ENCODE measurements around the gene ZNF236.

- TF ChIP-seq POLR2A (IDR thresholded peaks at IDR 0.05) (no peak), CTCF (IDR thresholded peaks at IDR 0.05) (no peak)
Measured at GRCh38 chr18:76938619-76939018, 116.3 kb downstream of the ZNF236 start.

All from vagina (tissue), 2 donors.